Erythroblast (primary cell): ENCODE results near the gene PRKCE.

ENCODE experiments used
- GATA1 ChIP-seq: IDR thresholded peaks from 2 replicates; pipeline ENCODE4 v1.6.1; 2011; ENCODE audit warnings: low read depth, mild to moderate bottlenecking, control low read depth, low read length, moderate library complexity
- POLR2A ChIP-seq: IDR thresholded peaks from 2 replicates; pipeline ENCODE4 v1.6.1; 2011; ENCODE audit warnings: mild to moderate bottlenecking, low read length

- no peak for TF ChIP-seq POLR2A
- TF ChIP-seq GATA1: no peak
Measured at GRCh38 chr2:45876611-45877010, 225.1 kb downstream of the PRKCE start.
